Liver (tissue), 3 donors: ENCODE data around the gene NEAT1.

ENCODE experiments used
- EGR1 ChIP-seq, 2 donors: IDR thresholded peaks; 2 replicates each; pipeline ENCODE4 v1.6.1; 2016 to 2018; ENCODE audit warnings: antibody characterized with exemption in 2 of 2, low read depth in 2 of 2
- FOXA2 ChIP-seq: IDR thresholded peaks from 2 replicates; pipeline ENCODE4 v1.6.1; 2016; ENCODE audit warnings: antibody characterized with exemption
- GABPA ChIP-seq, 2 donors: IDR thresholded peaks in 1 of 2; conservative IDR thresholded peaks in 1 of 2; 2 replicates each; pipeline ENCODE4 v1.6.1; 2016; ENCODE audit warnings: antibody characterized with exemption in 2 of 2, mild to moderate bottlenecking in 1 of 2, moderate library complexity in 1 of 2
- MAX ChIP-seq: IDR thresholded peaks from 2 replicates; pipeline ENCODE4 v1.6.1; 2016; ENCODE audit warnings: antibody characterized with exemption
- RAD21 ChIP-seq, 2 donors: IDR thresholded peaks; 2 replicates each; pipeline ENCODE4 v1.6.1; 2016; ENCODE audit warnings: antibody characterized with exemption in 2 of 2, mild to moderate bottlenecking in 2 of 2
- REST ChIP-seq: IDR thresholded peaks from 2 replicates; pipeline ENCODE4 v1.6.1; 2016; ENCODE audit warnings: antibody characterized with exemption, mild to moderate bottlenecking
- RXRA ChIP-seq, 2 donors: IDR thresholded peaks; 2 replicates each; pipeline ENCODE4 v1.6.1; 2017 to 2018; ENCODE audit warnings: antibody characterized with exemption in 2 of 2, mild to moderate bottlenecking in 1 of 2
- SP1 ChIP-seq: IDR thresholded peaks from 2 replicates; pipeline ENCODE4 v1.6.1; 2018; ENCODE audit warnings: antibody characterized with exemption, mild to moderate bottlenecking
- TAF1 ChIP-seq: conservative IDR thresholded peaks from 2 replicates; pipeline ENCODE4 v1.6.1; 2016; ENCODE audit warnings: antibody characterized with exemption, mild to moderate bottlenecking
- YY1 ChIP-seq: IDR thresholded peaks from 2 replicates; pipeline ENCODE4 v1.6.1; 2016; ENCODE audit warnings: antibody characterized with exemption, mild to moderate bottlenecking
- TF ChIP-seq, protein P1 (sequence below): fragments of 150-350 bp; IDR thresholded peaks from 2 replicates; pipeline ENCODE4 v1.5.1; 2017; ENCODE audit warnings: improper control_type of control experiment, low read depth, low read length; ENCODE audit not compliant: missing input control
- TF ChIP-seq, protein P2 (sequence below): IDR thresholded peaks from 2 replicates; pipeline ENCODE4 v1.6.1; 2016; ENCODE audit warnings: antibody characterized with exemption
- TF ChIP-seq, protein P3 (sequence below): IDR thresholded peaks from 2 replicates; pipeline ENCODE4 v1.6.1; 2016; ENCODE audit warnings: antibody characterized with exemption
- donor health status: healthy.
- donor health status: healthy.

DNA sequence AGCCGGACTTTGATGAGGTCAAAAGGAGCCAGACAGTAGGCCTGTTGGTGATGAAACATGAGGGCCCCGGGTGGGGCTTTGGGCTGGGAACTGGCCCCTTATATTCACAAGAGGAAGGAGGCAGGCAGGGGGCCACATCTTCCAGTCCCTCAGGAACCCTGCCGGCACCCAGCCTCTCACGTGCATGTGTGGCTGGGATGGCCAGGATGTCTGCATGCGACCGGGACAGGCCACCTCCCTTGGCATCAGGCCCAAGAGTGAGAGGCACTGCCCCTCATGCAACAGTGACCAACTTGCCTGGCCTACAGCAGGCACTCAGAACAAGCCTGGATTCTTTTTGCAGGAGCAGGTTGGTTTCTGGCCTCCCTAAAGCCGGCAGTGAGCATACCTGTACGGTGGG is 45.6 kb upstream of the NEAT1 start:
- no peak for TF ChIP-seq MAX
- TF ChIP-seq, protein P1, sequence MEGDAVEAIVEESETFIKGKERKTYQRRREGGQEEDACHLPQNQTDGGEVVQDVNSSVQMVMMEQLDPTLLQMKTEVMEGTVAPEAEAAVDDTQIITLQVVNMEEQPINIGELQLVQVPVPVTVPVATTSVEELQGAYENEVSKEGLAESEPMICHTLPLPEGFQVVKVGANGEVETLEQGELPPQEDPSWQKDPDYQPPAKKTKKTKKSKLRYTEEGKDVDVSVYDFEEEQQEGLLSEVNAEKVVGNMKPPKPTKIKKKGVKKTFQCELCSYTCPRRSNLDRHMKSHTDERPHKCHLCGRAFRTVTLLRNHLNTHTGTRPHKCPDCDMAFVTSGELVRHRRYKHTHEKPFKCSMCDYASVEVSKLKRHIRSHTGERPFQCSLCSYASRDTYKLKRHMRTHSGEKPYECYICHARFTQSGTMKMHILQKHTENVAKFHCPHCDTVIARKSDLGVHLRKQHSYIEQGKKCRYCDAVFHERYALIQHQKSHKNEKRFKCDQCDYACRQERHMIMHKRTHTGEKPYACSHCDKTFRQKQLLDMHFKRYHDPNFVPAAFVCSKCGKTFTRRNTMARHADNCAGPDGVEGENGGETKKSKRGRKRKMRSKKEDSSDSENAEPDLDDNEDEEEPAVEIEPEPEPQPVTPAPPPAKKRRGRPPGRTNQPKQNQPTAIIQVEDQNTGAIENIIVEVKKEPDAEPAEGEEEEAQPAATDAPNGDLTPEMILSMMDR, result no peak
- no peak for TF ChIP-seq REST
- TF ChIP-seq YY1, result no peak
- TF ChIP-seq RAD21 (IDR thresholded peaks at IDR 0.05), result no peak
- TF ChIP-seq, protein P2, sequence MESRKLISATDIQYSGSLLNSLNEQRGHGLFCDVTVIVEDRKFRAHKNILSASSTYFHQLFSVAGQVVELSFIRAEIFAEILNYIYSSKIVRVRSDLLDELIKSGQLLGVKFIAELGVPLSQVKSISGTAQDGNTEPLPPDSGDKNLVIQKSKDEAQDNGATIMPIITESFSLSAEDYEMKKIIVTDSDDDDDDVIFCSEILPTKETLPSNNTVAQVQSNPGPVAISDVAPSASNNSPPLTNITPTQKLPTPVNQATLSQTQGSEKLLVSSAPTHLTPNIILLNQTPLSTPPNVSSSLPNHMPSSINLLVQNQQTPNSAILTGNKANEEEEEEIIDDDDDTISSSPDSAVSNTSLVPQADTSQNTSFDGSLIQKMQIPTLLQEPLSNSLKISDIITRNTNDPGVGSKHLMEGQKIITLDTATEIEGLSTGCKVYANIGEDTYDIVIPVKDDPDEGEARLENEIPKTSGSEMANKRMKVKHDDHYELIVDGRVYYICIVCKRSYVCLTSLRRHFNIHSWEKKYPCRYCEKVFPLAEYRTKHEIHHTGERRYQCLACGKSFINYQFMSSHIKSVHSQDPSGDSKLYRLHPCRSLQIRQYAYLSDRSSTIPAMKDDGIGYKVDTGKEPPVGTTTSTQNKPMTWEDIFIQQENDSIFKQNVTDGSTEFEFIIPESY, result no peak
- no peak for TF ChIP-seq GABPA (IDR thresholded peaks at IDR 0.05 in 1 of 2, conservative IDR thresholded peaks at IDR 0.05 in 1 of 2)
- no peak for TF ChIP-seq TAF1
- TF ChIP-seq RXRA (IDR thresholded peaks at IDR 0.05), result no peak
- TF ChIP-seq SP1, result no peak
- TF ChIP-seq FOXA2, result no peak
- no peak for TF ChIP-seq EGR1 (IDR thresholded peaks at IDR 0.05; ENCODE audit: low read depth in 2 of 2)
- TF ChIP-seq, protein P3, sequence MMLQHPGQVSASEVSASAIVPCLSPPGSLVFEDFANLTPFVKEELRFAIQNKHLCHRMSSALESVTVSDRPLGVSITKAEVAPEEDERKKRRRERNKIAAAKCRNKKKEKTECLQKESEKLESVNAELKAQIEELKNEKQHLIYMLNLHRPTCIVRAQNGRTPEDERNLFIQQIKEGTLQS, result no peak
